ENCODE results near the gene DNAJC4.

DNA sequence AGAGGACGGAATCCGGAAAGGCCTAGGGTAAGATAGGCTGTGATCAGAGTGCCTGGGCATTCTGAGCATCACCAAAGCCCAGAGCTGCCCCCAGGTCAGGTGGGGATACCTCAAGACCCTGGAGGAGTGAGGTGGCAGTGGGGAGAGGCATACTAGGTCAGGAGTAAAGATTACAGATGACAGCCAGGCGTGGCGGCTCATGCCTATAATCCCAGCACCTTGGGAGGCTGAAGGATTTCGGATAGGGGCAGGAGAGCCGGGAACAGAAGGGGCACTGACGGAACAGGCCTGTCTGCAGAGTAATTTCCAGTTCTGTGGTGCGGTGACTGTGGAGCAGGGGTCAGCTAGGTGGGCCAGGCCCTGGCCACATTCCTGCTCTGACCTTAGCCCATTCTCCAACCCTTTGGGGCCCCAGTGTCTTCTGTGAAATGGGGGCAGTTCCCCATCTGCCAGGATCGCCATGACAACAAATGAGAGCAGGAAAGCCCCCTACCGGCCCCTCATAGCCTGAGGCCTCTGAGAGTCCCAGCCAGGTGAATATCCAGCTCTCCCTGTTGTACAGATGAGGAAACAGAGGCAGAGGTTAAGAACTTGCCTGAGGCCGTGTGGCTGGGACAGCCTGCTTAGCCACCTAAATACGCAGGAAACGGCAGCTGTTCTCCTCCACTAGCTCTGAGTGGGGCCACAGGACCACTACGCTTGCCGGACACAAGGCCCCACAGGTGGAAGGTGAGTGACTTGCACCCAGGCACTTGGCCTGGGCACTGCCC lies 44.9 kb downstream of the DNAJC4 start:
- TF ChIP-seq RXRA (IDR thresholded peaks at IDR 0.05; ENCODE audit: insufficient read depth, low read depth, low read length) = no peak
- TF ChIP-seq MAFK (IDR thresholded peaks at IDR 0.05; ENCODE audit: low read depth, low read length) = no peak
- no peak for TF ChIP-seq POLR2A (IDR thresholded peaks at IDR 0.05; ENCODE audit: control extremely low read depth in 1 of 2, low read depth in 2 of 2, low read length in 2 of 2)
- TF ChIP-seq, protein P1, sequence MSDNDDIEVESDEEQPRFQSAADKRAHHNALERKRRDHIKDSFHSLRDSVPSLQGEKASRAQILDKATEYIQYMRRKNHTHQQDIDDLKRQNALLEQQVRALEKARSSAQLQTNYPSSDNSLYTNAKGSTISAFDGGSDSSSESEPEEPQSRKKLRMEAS (IDR thresholded peaks at IDR 0.05) = no peak
- no peak for TF ChIP-seq CEBPB (IDR thresholded peaks at IDR 0.05; ENCODE audit: low read depth, low read length)
- no peak for TF ChIP-seq SP1 (IDR thresholded peaks at IDR 0.05; ENCODE audit: low read depth, low read length)

Data from H1 (cell line).